ENCODE results near the gene MAGI2. TPM values are rescaled to one million over a fixed set of nuclear protein-coding genes. Genes with fewer than 3 reads are reported as not detected.

Gene MAGI2
- total and polyA plus RNA-seq, 2 donors (not counting 3 experiments of a cell fraction or from before 2014, with no cell fraction given): 0.28 to 6.0 TPM

GRCh38 chr7:78752554-78752953 is 700.9 kb downstream of the MAGI2 start:
- intact Hi-C loops (cut with micrococcal nuclease) (no loop called here), dilution Hi-C loops (cut with MboI; ENCODE audit: extremely low pct_ligation_motif_present, low sequenced_read_pairs) (no loop called here)
- Histone ChIP-seq H3K9me3 (replicated peaks; ENCODE audit: control insufficient read depth, insufficient read depth, low read length) (no peaks in the 10 kb centered on the region), H3K4me2 (ENCODE audit: insufficient read depth, low read length) (no peak overlapping the region), H3K79me2 (ENCODE audit: control insufficient read depth, insufficient read depth, low read length) (no peaks in the 10 kb centered on the region), H3K36me3 (ENCODE audit: control insufficient read depth in 2 of 2, extremely low read depth in 1 of 2, insufficient read depth in 2 of 2, low read length in 2 of 2) (no peaks in the 10 kb centered on the region), H3K4me1 (ENCODE audit: control insufficient read depth, extremely low read depth, insufficient read depth, low read length) (no peaks in the 10 kb centered on the region), H3K4me3 (replicated peaks in 1 of 3; ENCODE audit: insufficient read depth in 1 of 3, low read depth in 1 of 3, low read length in 3 of 3) (no peak overlapping the region), H3K9ac (replicated peaks; ENCODE audit: extremely low read depth, insufficient read depth, low read length) (no peak overlapping the region), H4K20me1 (replicated peaks; ENCODE audit: control insufficient read depth, extremely low read depth, insufficient read depth, low read length) (no peaks in the 10 kb centered on the region), H3K27me3 (ENCODE audit: control insufficient read depth in 2 of 2, insufficient read depth in 2 of 2, low read length in 2 of 2) (no peaks in the 10 kb centered on the region), H2AFZ (ENCODE audit: low read depth, low read length) (no peak overlapping the region), H3K27ac (ENCODE audit: insufficient read depth, low read depth, low read length) (no peak overlapping the region), H3K9me1 (replicated peaks; ENCODE audit: control insufficient read depth, extremely low read depth, insufficient read depth, low read length) (no peaks in the 10 kb centered on the region)
- POLR2A ChIA-PET: no interaction called here
- CTCF ChIA-PET: no interaction called here
- BruUV-seq (replicated peaks): no TSS peak
- DNase-seq (ENCODE audit: low read depth, low spot score) (no peak), FAIRE-seq (no peak)
- no peak for TF ChIP-seq MAX (IDR thresholded peaks at IDR 0.05; ENCODE audit: insufficient read depth, insufficient read length)
- no peak for TF ChIP-seq JUN (IDR thresholded peaks at IDR 0.05; ENCODE audit: borderline replicate concordance, insufficient read depth, insufficient read length, low read depth)
- TF ChIP-seq CTCF (IDR thresholded peaks at IDR 0.05; ENCODE audit: extremely low read depth in 1 of 2, insufficient read depth in 1 of 2, low read depth in 1 of 2, low read length in 2 of 2): no peak
- TF ChIP-seq FOS (IDR thresholded peaks at IDR 0.05; ENCODE audit: borderline replicate concordance, insufficient read depth, low read length): no peak
- no peak for TF ChIP-seq POLR2AphosphoS5 (IDR thresholded peaks at IDR 0.05; ENCODE audit: insufficient read depth, low read depth, low read length)
- no peak for TF ChIP-seq EZH2 (IDR thresholded peaks at IDR 0.05; ENCODE audit: borderline replicate concordance, low read depth, low read length, severe bottlenecking)
